Measurements from ENCODE around the gene ADAMTS2. TPM values are rescaled to one million over a fixed set of nuclear protein-coding genes. Genes with fewer than 3 reads are reported as not detected.
"Not testable (repeated sequence)": the region's sequence is repeated elsewhere in the genome, so short reads cannot be mapped to it uniquely, and the experiment has no call there.

The ADAMTS2 gene
- total RNA-seq, 2 experiments from 2014 or later: not detected

- POLR2A ChIA-PET: no interaction called here
- no peaks in the 10 kb centered on the region for H3K36me3 Mint-ChIP-seq (ENCODE audit: low read depth)
- ATAC-seq (no peak), DNase-seq (no peak)
- no peak overlapping the region for H3K27ac Mint-ChIP-seq
- H3K4me3 Mint-ChIP-seq: no peak overlapping the region
- no peaks in the 10 kb centered on the region for H3K9me3 Mint-ChIP-seq (ENCODE audit: insufficient read depth)
- H3K4me1 Mint-ChIP-seq (ENCODE audit: low read depth): no peaks in the 10 kb centered on the region
- CTCF ChIA-PET: no interaction called here
- no peaks in the 10 kb centered on the region for H3K27me3 Mint-ChIP-seq (ENCODE audit: low read depth)
These were observed 55.4 kb downstream of the ADAMTS2 start for GRCh38 chr5:179289756-179290385.

GRCh38 chr5:179288809-179289185 is 56.5 kb downstream of the ADAMTS2 start:
- CTCF ChIA-PET: no interaction called here
- Mint-ChIP-seq H3K4me3 (no peak overlapping the region), H3K27ac (no peak overlapping the region), H3K27me3 (ENCODE audit: low read depth) (no peaks in the 10 kb centered on the region), H3K4me1 (ENCODE audit: low read depth) (no peaks in the 10 kb centered on the region), H3K9me3 (ENCODE audit: insufficient read depth) (no peaks in the 10 kb centered on the region), H3K36me3 (ENCODE audit: low read depth) (no peaks in the 10 kb centered on the region)
- POLR2A ChIA-PET: no interaction called here
- no peak for ATAC-seq
- DNase-seq: no peak

DNA sequence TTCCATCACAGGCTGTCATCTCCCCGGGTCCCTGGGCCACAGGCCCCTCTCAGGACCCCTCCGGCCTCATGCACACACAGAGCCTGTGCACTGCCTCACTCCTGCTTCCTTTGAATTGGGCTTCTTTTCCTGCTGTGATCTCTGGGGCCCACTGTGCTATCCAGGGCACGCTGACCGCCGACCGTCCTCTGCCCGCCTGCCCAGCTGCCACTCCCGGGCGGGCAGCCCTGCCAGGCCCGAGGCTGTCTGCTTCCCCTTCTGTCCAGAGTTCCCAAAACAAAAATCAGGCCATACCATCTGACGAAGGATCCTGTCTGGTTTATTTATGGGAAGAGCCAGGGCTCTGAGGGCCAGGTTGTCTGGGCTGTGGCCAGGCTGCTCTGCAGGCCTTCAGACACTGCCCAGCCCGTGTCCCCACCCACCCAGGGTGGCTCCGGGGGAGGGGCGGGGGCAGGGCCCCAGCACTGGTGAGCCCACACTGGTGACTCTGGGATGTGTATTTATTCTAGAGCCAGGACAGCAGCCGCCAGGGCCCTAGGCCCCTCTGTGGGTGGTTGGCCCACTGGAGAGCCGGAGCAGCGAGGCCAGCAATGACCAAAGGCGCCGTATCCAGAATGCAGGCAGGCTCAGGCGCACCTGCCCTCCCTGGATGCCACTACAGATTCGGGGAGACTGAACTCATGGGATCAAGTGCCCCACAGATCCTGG is 57.0 kb downstream of the ADAMTS2 start:
- H3K9me3 Mint-ChIP-seq (ENCODE audit: insufficient read depth): no peaks in the 10 kb centered on the region
- H3K4me3 Mint-ChIP-seq: no peak overlapping the region
- H3K4me1 Mint-ChIP-seq (ENCODE audit: low read depth): no peaks in the 10 kb centered on the region
- ChIA-PET CTCF (no interaction called here), POLR2A (no interaction called here)
- no peaks in the 10 kb centered on the region for H3K36me3 Mint-ChIP-seq (ENCODE audit: low read depth)
- ATAC-seq (no peak), DNase-seq (no peak)
- H3K27ac Mint-ChIP-seq: no peak overlapping the region
- no peaks in the 10 kb centered on the region for H3K27me3 Mint-ChIP-seq (ENCODE audit: low read depth)

DNA sequence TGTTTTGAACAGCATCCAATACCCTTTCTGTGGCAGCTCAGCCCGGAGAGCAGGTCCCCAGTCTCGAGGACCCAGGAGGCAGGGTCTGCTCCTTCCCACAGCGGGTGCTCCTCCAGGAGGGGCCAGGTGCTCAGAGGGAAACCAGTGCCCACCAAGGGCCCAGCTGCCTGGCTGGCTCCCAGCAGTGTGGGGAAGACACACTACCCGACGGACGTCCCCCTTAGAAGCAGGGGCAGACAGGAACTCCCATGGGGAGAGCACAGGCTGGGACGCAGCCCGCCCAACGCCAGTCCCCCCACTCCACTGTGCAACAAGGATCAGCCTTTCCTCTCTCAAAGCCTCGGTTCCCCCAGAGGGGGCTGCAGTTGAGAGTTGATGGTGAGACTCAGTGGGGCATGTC is 57.6 kb downstream of the ADAMTS2 start:
- ATAC-seq: no peak
- no peak overlapping the region for H3K27ac Mint-ChIP-seq
- DNase-seq: no peak

GRCh38 chr5:179287071-179287470 is 58.2 kb downstream of the ADAMTS2 start:
- no peaks in the 10 kb centered on the region for H3K4me1 Mint-ChIP-seq (ENCODE audit: low read depth)
- CTCF ChIA-PET: no interaction called here
- H3K9me3 Mint-ChIP-seq (ENCODE audit: insufficient read depth): no peaks in the 10 kb centered on the region
- no peaks in the 10 kb centered on the region for H3K27me3 Mint-ChIP-seq (ENCODE audit: low read depth)
- H3K4me3 Mint-ChIP-seq: no peak overlapping the region
- no peak overlapping the region for H3K27ac Mint-ChIP-seq
- POLR2A ChIA-PET: no interaction called here
- H3K36me3 Mint-ChIP-seq (ENCODE audit: low read depth): no peaks in the 10 kb centered on the region
- ATAC-seq (no peak), DNase-seq (no peak)

More for the DNA sequence above, 57.6 kb downstream of the ADAMTS2 start:
- Mint-ChIP-seq H3K4me3 (no peak overlapping the region), H3K27me3 (ENCODE audit: low read depth) (no peaks in the 10 kb centered on the region), H3K9me3 (ENCODE audit: insufficient read depth) (no peaks in the 10 kb centered on the region), H3K4me1 (ENCODE audit: low read depth) (no peaks in the 10 kb centered on the region), H3K36me3 (ENCODE audit: low read depth) (no peaks in the 10 kb centered on the region)
- ChIA-PET POLR2A (no interaction called here), CTCF (no interaction called here)

DNA sequence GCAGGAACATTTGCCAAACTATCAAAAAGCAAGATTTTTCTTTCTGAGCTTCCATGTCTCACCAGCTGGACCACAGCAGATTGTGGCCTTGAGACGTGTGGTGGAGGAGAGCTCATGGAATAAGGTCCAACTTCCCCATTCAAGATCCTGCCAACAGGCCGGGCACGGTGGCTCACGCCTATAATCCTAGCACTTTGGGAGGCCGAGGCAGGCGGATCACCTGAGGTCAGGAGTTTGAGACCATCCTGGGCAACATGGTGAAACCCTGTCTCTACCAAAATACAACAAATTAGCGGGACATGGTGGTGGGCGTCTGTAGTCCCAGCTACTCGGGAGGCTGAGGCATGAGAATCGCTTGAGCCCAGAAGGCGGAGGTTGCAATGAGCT is 59.5 kb downstream of the ADAMTS2 start:
- POLR2A ChIA-PET: not testable (repeated sequence)

DNA sequence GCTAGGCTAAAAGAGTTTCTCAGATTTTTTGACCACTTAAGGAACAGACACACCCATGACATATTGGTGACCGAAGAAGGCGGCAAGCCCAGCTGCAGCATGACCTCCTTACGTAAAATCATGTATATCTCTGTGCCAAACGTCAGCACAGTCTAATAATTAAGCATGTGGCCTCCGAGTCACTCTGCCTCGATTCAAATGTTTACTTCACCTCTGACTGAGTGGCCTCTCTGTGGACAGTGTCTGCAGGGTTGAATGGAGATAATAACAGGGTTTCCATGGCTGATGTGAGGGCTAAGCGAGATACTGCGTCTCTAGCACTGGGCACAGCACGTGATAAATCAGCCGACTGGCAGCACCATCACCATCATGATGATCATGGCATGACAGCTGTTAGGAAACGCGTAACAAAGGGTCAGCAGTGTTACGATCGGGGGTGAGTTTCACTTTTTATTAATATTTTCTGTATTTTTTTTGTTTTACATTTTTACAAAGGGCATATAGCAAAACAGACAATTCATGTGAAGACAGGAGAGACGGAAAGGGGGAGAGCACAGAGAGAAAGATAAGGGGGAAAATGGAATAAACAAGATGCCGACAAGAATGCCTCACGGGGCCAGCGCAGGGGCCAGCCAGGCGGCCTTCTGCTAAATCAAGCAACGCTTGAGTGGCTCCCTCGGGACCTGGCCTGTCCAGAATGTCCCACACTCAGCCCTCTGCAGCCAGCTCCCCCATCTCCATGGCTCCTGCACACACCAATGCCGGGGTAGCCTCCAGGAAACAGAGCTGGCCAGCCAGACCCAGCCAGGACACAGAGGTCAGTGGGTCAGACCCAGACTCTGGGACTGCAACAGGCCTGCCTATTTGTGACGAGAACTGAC is 60.3 kb downstream of the ADAMTS2 start:
- H3K4me3 Mint-ChIP-seq: no peak overlapping the region
- H3K27ac Mint-ChIP-seq: no peak overlapping the region
- no peaks in the 10 kb centered on the region for H3K27me3 Mint-ChIP-seq (ENCODE audit: low read depth)
- no peak for ATAC-seq
- no peaks in the 10 kb centered on the region for H3K4me1 Mint-ChIP-seq (ENCODE audit: low read depth)
- no peak for DNase-seq
- CTCF ChIA-PET: no interaction called here
- POLR2A ChIA-PET: no interaction called here
- no peaks in the 10 kb centered on the region for H3K9me3 Mint-ChIP-seq (ENCODE audit: insufficient read depth)
- H3K36me3 Mint-ChIP-seq (ENCODE audit: low read depth): no peaks in the 10 kb centered on the region

More for the DNA sequence above, 59.5 kb downstream of the ADAMTS2 start:
- DNase-seq; H3K4me3 Mint-ChIP-seq; H3K9me3 Mint-ChIP-seq (ENCODE audit: insufficient read depth); H3K4me1 Mint-ChIP-seq (ENCODE audit: low read depth); CTCF ChIA-PET; ATAC-seq; H3K27ac Mint-ChIP-seq; H3K36me3 Mint-ChIP-seq (ENCODE audit: low read depth); H3K27me3 Mint-ChIP-seq (ENCODE audit: low read depth): not testable (repeated sequence)

DNA sequence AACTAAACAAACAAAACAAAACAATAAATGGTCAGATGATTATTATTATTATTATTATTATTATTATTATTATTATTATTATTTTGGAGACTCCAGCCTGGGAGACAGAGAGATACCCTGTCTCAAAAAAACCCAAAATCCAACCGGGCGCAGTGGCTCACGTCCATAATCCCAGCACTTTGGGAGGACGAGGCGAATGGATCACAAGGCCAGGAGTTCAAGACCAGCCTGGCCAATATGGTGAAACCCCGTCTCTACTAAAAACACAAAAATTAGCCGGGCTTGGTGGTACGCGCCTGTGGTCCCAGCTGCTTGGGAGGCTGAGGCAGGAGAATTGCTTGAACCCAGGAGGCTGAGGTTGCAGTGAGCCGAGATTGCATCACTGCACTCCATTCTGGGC is 61.4 kb downstream of the ADAMTS2 start:
- POLR2A ChIA-PET; H3K27me3 Mint-ChIP-seq (ENCODE audit: low read depth); H3K27ac Mint-ChIP-seq; ATAC-seq; CTCF ChIA-PET; H3K36me3 Mint-ChIP-seq (ENCODE audit: low read depth); H3K4me3 Mint-ChIP-seq; H3K4me1 Mint-ChIP-seq (ENCODE audit: low read depth); H3K9me3 Mint-ChIP-seq (ENCODE audit: insufficient read depth); DNase-seq: not testable (repeated sequence)

DNA sequence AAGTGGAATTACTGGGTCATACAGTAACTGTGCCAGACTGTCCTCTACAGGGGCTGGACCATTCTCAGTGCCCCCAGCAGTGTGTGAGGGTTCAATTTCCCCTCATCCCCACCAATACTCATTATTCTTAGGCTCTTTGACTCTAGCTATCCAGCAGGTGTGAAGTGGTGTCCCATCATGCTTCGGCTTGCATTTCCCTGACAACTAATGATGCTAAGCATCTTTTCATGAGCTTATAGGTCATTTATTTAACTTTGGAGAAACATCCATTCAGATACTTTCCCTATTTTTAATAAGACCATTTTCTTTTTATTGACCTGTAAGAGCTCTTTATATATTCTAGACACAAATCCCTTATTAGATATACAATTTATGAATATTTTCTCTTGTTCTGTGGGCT is 63.6 kb downstream of the ADAMTS2 start:
- no peaks in the 10 kb centered on the region for H3K27me3 Mint-ChIP-seq (ENCODE audit: low read depth)
- H3K4me1 Mint-ChIP-seq (ENCODE audit: low read depth): no peaks in the 10 kb centered on the region

DNA sequence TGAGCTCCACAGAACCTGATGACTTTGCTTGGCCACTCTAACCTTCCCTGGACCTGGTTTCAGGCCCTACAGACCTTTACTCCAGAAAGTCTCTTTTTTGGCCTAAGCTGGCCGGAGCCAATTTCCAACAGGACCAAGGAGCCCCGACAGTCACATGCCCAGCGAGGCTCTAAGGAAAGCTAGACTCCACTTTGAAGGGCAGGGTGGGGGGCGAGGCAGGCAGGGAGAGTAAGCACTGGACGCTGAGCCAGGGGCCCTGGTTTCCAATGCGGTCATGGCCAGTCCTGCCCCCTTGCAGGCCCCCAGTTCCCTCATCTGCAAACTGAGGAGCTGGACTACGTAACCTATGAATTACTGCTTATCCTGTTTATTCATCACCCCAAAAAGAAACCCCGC is 65.2 kb downstream of the ADAMTS2 start:
- CTCF ChIA-PET: interaction anchor here (1.3 kb wide), 1 partner anchor 213 kb away, joined by 3 read pairs; no protein-coding TSS in a partner anchor
- Mint-ChIP-seq H3K27ac (no peak overlapping the region), H3K27me3 (ENCODE audit: low read depth) (no peaks in the 10 kb centered on the region), H3K9me3 (ENCODE audit: insufficient read depth) (no peaks in the 10 kb centered on the region), H3K4me3 (no peak overlapping the region), H3K4me1 (ENCODE audit: low read depth) (no peaks in the 10 kb centered on the region), H3K36me3 (ENCODE audit: low read depth) (no peaks in the 10 kb centered on the region)
- DNase-seq: no peak
- POLR2A ChIA-PET: no interaction called here
- no peak for ATAC-seq

More for the DNA sequence above, 63.6 kb downstream of the ADAMTS2 start:
- no peaks in the 10 kb centered on the region for H3K36me3 Mint-ChIP-seq (ENCODE audit: low read depth)
- no peak overlapping the region for H3K27ac Mint-ChIP-seq
- ChIA-PET CTCF (no interaction called here), POLR2A (no interaction called here)
- ATAC-seq (no peak), DNase-seq (no peak)
- H3K4me3 Mint-ChIP-seq: no peak overlapping the region
- no peaks in the 10 kb centered on the region for H3K9me3 Mint-ChIP-seq (ENCODE audit: insufficient read depth)

DNA sequence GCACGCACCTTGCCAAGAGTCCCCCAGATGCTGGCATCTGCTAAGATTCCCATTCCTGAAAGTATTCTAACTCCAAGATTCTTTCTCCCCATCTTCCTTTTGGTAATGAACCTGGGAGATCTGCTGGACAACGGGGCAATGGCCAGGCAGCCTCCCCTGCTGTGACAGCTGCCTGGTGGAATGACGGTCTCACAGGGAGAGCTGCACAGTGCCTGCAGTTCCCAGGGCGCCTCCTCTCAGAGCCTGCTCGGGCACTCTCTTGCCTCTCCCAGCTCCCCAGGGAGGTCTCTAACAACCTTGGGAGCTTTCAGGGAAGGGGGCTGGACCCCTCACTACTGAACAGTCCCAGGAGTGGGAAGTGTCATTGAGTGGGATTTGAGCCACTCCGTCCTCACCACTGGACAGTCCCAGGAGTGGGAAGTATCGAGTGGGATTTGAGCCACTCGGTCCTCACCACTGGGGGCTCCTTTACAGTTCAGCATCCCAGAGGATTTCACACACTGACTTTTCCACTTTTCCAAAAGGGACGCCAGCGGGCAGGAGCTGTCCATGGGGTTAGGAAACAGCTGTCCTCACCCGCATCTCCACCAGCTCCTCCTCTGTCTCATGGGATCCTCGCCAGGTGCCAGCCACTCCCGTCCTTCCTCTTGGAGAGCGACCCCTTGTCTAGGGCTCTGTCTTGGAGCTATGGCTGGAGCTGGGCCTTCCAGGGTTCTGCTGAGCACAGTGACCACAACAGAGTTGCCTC is 65.7 kb downstream of the ADAMTS2 start:
- Mint-ChIP-seq H3K36me3 (ENCODE audit: low read depth) (no peaks in the 10 kb centered on the region), H3K9me3 (ENCODE audit: insufficient read depth) (no peaks in the 10 kb centered on the region), H3K4me3 (no peak overlapping the region), H3K27me3 (ENCODE audit: low read depth) (no peaks in the 10 kb centered on the region), H3K27ac (no peak overlapping the region), H3K4me1 (ENCODE audit: low read depth) (no peaks in the 10 kb centered on the region)
- ATAC-seq (no peak), DNase-seq (no peak)
- POLR2A ChIA-PET: no interaction called here
- CTCF ChIA-PET: interaction anchor here (1.3 kb wide), 1 partner anchor 214 kb away, joined by 3 read pairs; no protein-coding TSS in a partner anchor

DNA sequence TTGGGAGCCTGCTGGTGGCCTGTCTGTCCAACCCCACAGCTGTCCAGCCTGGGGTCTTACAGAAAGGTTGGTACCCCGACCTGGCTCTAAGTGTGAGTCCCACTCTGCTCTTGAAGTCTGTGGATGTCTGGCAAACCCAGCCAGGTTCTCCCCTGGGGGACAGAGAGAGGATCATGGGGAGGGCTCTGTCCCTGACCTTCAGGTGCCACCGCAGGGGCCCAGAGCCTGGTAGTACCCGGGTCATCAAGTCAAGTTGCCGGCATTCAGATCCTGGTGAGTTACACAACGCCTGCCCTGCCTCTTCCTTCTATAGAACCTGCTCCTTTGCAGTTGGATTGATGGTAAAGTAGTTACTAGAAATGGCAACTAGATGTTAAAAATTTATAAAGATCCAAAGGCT is 66.7 kb downstream of the ADAMTS2 start:
- CTCF ChIA-PET: no interaction called here
- peak; percentile 55 for ATAC-seq

More for the DNA sequence above, 66.7 kb downstream of the ADAMTS2 start:
- H3K4me1 Mint-ChIP-seq (ENCODE audit: low read depth): no peaks in the 10 kb centered on the region
- no peak overlapping the region for H3K27ac Mint-ChIP-seq
- no peak for DNase-seq
- no peaks in the 10 kb centered on the region for H3K27me3 Mint-ChIP-seq (ENCODE audit: low read depth)
- no peaks in the 10 kb centered on the region for H3K9me3 Mint-ChIP-seq (ENCODE audit: insufficient read depth)
- H3K36me3 Mint-ChIP-seq (ENCODE audit: low read depth): no peaks in the 10 kb centered on the region
- POLR2A ChIA-PET: no interaction called here
- H3K4me3 Mint-ChIP-seq: no peak overlapping the region

Measured in activated CD8-positive, alpha-beta T cell treated with anti-CD3 and anti-CD28 coated beads, Interleukin-2, amount 10 ng/mL, durations not matched to agents 7 days and 5 days (primary cell).